ENCODE data around the gene AVL9.

DNA sequence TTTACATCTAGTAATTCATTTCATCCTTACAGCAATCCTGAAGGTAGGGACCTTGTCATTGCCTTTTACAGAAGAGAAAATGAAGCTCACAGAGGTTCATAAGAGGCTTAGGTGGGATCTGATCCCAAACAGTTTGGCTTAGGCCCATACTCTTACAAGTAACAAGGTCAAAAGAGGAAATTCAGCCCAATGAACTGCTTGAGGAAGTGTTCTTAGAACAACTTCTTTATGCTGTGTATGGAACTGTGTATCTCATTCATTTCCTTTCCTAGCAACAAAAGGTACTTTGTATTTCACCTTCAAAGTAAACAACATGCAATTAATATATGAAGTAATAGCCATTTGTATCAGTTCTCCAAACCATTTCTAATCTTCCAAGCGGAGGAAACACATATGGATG, 79.3 kb downstream of the AVL9 start:
- TF ChIP-seq CTCF (IDR thresholded peaks at IDR 0.05; ENCODE audit: low read length) (no peak), EZH2 (IDR thresholded peaks at IDR 0.05; ENCODE audit: borderline replicate concordance, low read length) (no peak)
